Stimulated activated CD4-positive, alpha-beta T cell treated with anti-CD3 and anti-CD28 coated beads, Interleukin-15, amount 100 ng/mL, for 24 hours (primary cell): ENCODE results near the gene CHRD.
A peak's percentile ranks its signal among the peaks of the same experiment; 100 is the strongest.

Experiments used
- DNase-seq: peaks from one replicate; pipeline ENCODE4 v3.0.0-alpha.2; 2020

The CHRD gene

GRCh38 chr3:184347321-184348056 lies 32.4 kb upstream of the CHRD start:
- no peak for DNase-seq

DNA sequence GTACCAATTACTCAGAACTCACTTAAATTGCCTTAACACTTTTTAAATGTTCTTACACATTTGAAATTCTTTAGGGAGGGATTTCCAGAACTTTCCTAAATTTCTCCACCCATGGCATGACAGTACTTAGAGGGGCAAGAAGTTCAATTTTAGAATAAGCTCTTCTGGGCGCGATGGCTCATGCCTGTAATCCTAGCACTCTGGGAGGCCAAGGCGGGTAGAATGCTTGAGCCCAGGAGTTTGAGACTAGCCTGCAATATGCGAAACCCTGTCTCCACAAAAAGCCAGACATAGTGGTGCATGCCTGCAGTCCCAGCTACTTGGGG lies 31.8 kb upstream of the CHRD start:
- DNase-seq: no peak

GRCh38 chr3:184349563-184350470 lies 30.0 kb upstream of the CHRD start:
- DNase-seq: no peak

- no peak for DNase-seq
Observed at GRCh38 chr3:184350618-184351017, 29.2 kb upstream of the CHRD start.

- no peak for DNase-seq
Observed at GRCh38 chr3:184351511-184352148, 28.2 kb upstream of the CHRD start.

DNA sequence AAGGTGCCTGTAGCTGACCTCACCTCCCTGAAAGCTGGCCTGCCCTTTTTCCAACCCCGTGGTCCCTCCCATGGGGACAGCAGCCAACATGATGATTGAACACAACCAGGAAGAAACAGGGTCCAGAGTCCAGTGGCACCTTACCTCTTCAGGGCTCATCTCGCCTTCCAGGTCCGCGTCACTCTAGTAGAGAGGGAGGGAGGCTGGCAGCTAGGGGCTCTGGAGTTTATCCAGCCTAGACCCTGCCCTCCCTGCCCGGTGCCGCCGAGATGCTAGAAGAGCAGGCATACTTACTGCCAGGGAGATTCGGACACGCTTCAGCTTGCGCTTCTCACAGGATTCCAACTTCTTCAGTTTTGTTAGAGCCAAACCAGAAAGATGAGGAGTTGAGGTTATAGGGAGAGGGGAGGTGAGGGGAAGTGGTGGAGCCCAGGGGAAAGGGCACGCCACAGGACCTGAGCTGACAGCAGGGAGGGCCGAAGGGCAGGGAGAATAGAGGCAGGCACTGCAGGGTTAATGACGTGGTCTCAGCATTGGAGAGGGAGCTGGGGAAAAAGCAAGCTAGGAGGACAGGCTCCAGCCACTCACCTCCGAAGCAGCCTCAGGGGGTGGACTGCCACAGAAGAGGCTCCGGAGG lies 27.6 kb upstream of the CHRD start:
- DNase-seq: no peak

DNA sequence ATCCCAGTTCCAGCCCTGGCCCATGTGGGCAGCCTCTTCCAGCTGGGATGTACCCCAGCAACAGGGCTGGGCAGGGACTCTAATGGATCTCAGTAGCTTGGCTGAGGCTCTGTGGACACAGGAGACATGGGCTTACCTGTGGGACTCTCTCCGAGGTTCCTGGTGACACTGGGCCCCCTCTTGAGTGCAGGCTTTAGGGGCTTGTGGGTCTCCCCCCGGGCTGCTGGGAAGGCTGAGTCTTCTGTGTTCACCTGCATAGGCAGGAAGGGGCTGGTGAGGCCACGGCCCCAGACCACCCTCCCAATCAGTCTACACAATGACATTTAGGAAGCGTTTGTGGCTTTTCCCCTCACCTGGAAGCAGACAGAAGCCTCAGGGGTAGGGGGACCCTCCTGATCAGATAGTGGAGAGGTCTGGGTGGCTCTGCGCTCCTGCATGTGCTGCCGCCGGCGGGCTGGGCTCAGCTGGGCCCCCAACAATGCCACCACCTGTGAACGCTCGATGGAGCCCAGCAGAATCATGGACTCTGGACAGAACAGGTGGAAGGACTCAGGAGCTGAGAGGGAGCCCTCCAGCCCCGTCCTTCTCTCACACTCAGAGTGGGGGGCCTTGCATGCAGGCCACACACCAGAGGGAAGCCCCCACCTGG lies 26.8 kb upstream of the CHRD start:
- no peak for DNase-seq

GRCh38 chr3:184353546-184353941 lies 26.3 kb upstream of the CHRD start:
- no peak for DNase-seq

DNA sequence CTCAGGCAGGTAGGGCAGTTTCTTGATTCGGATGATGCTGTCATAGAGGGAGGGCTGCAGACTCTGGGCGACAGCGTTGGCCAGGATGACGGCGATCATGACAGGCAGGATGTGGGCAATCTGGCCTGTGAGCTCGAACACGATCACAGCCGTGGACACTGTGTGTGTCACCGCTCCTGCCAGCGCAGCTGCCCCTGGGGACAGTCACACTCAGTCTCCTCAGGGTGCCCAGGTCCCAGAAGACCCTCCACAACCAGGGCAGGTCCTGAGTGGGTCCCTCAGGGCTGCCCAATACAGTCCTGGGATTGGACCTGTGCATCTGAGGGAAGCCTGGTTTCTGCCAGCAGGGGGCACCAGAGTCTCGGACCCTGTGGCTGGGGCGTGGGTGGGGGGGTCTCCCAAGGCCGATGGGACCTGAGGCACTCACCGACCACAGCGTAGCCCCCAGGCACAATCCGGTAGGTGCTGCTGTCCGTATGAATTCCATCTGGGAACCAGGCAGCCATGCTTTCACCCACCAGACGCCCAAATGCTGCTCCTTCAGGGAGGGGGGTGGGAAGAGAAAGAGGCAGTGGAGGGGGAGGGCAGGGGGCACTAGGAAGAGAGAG lies 25.6 kb upstream of the CHRD start:
- peak; percentile 74 for DNase-seq

DNA sequence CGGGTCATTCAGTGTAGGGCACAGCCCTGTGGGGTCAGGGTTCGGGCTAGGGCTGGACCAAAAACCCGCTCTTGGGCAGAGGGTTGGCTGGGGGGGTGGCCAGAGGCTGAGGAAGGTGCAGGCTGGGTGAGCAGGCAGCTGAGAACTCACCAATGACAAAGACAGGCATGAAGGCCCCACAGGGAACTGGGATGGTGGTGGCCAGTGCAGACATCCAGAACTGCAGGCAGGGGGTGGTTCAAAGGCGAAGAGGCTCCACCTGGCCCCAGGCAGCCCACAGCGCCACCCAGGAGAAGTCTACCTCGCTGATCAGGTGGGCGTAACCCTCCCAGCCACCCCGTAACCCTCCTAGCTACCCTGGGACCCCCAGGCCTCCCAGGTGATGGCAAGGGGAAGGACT lies 25.1 kb upstream of the CHRD start:
- DNase-seq: no peak

GRCh38 chr3:184355261-184356040 lies 24.4 kb upstream of the CHRD start:
- DNase-seq: no peak

DNA sequence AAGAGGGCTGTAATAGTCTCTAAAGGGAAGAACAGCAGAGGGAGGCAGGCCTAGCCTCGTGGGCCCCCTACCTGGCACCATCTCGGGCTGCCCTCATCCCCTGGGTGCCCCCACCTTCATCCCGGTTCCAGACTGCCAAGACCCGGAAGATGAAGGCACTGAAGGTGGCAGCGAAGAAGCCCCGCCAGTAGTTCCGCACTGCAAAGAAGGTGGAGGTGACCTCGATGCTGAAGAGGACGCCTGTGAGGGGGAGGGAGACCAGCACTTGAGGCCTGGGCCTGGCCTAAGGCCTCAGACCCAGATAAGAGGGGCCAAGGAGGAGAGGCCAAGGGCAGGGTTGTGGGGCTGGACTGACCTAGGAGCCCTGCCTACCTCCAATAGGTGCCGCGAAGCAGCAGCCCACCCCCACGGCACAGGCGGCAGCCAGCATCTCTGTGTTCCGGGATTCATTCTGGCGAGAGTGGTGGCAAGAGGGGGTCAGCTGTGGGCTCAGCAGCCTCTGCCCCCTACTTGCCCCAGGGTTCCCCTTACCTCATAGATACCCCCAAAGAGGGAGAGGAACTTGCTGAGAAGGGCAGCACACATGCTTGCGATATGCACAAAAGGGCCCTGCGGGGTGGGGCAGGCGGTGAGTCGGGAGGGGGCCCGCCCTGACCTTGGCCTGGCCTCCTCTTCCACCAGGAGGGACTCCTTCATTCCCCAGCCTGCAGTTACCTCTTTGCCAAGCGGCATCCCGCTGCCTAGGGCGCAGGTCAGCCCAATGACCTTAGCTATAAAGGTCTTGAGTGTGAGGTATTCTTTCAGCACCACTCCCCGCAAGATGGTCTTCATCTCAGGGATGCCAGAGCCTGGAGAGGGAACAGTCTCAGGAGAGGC lies 22.4 kb upstream of the CHRD start:
- no peak for DNase-seq

DNA sequence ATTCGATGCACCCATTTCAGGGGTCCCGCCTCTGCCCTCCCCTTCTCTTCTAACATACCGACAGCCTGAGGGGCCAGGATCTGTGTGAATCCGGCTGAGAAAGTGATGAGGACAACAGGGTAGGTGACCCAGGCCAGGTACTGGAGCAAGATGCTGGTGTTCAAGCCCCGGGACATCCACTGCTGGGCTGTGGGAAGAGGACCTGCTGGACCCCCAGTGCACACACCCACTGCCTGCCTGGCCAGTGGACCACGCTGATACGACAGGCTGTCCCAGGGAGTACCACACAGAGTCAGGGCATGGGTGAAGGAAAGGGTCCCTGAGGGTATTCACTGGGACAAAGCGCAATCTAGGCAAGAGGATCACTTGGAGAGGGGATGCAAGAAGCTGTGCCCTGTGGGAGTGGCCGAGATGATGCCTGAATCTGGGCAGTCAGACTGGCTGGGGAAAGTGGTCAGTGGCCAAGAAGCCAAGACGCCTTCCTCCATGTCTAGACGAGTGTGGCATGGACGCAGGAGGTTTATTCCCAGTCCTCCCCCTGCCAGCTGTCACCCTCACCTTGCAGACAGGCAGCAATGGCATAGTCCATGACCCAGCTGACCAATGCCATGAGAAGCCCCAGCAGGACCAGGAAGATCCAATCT lies 21.6 kb upstream of the CHRD start:
- no peak for DNase-seq

DNA sequence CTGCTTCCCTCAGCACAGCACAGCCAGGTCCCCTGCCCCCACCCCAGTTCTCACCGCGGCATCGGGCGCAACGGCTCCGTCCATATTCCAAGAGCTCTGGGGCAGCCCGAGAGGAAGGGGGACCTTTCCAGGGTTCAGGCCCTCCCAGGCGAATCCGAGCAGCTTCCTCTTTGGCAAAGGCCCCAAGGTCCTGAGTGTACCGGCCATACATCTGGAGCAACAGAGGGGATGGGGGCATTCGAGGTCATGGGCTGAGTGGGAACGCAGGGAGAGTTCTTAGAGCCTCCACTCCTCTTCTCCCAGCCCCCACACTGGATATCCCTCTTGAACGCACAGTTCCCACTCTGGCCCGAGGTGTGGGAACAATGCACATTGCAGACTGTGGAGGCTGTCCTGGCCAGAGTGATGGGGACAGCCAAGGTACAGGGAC lies 20.9 kb upstream of the CHRD start:
- DNase-seq: no peak

DNA sequence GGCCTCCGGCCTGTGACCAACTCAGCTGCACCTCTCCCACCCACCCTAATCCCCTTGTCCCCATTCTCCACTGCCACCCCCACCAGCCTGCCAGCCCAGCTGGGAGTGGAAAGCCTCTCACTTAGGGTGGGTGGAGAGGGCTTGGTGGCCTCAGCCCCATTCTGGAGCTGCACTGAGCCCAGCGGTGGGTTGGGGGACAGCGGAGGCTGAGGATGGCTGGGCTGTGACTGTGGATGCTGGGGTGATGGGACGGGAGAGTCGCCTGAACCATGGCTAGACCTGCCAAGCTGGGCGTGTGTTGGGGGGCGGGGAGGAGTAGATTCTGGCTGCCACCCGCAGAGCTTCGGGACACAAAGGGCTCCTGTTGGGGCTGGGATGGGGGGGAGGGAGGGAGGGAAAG lies 20.2 kb upstream of the CHRD start:
- no peak for DNase-seq

DNA sequence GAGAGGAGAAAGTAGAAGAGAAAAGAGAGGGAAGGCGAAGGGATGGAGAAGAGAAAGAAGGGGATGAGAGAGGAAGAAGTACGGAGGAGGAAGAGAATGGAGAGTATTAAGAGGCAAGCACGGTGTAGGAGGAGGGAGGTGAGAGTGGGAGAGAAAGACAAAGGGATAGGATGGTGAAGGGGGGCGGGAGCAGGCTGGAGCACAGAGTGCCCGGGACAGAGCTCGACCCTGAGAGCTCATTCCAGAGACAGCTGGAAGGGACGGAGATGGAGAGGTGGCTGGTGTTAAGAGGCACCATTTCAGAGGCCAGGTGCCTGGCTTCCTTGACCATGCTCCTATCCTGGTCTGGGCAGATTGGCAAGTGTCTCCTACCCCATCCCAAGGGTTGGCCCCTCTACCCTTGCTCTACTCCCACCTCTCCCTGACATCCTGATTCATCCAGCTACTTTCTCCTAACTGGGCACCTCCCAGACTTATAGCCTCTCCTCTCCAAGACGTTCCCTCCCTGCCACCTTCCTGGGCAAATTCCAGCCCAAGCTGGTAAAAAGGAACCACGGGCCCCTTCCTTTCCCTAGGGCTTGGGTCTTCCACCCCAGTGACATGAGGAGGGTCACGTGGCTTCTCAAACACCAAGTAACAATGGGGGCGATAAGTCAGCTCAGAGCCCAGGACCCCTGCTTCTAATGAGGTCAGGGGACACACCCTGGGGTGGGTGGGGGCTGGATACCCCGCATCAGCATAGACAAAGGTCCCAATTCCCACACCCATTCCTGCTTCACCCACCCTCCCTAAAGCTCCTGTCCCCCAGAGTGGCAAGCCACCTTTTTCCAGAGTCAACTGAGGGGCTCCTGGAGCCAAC lies 19.6 kb upstream of the CHRD start:
- no peak for DNase-seq

GRCh38 chr3:184360929-184361531 lies 18.8 kb upstream of the CHRD start:
- DNase-seq: no peak

DNA sequence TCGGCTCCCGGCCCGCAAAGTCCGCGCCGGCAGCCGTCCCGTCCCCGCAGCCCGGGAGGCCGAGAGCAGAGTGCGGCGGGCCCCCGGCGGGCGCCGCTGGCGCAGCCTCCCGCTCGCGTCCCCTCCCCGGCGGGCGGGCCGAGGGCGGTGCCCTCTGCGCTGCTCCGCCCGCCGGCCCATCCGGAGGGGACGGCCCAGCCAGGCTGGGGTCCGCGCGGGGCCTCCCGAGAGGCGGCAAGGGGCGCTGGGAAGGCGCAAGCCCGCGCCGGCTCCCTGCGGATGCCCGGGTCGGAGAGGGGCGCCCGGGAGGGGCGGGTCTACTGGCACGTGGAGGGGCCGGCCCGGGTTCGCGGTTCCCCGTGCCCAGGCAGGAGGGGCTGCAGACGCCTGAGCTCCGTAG lies 18.3 kb upstream of the CHRD start, which contains the start of the genes CLCN2 and POLR2H:
TSS of gene CLCN2 (minus strand) at position 74 of the 400 bp plus-strand sequence. CDS start 126 bp downstream, outside the sequence.
TSS of gene POLR2H (plus strand) at position 179 of the 400 bp plus-strand sequence. CDS start 1,783 bp downstream, outside the sequence.
- peak; percentile 71 for DNase-seq
